A204.1 (cell line): Measurements from ENCODE around the gene SDC3.

Source experiments
- FAIRE-seq: peaks from 2 replicates; lab custom pipeline; 2012; peaks lifted over from hg19 to GRCh38; lab: Jason Lieb, UNC

The SDC3 gene

DNA sequence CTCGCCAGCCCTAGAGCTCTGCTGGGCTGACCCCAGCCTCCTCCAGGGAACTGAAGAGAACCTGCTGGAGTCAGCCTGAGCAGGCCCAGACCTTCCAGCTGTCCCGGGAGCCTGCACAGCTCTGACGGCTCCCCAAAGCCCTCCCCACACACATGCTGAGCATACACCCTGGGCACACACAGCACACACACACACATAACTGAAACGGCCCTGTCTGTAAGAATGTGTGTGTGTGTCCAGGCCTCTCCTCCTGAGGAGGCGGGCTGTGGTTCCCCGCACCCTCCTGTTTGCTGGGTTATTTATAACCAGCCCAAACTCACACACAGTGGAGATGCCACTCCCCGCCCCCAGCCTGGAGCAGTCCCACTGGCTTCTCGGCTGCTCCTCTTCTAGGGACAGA is 20.2 kb downstream of the SDC3 start:
- FAIRE-seq = no peak

DNA sequence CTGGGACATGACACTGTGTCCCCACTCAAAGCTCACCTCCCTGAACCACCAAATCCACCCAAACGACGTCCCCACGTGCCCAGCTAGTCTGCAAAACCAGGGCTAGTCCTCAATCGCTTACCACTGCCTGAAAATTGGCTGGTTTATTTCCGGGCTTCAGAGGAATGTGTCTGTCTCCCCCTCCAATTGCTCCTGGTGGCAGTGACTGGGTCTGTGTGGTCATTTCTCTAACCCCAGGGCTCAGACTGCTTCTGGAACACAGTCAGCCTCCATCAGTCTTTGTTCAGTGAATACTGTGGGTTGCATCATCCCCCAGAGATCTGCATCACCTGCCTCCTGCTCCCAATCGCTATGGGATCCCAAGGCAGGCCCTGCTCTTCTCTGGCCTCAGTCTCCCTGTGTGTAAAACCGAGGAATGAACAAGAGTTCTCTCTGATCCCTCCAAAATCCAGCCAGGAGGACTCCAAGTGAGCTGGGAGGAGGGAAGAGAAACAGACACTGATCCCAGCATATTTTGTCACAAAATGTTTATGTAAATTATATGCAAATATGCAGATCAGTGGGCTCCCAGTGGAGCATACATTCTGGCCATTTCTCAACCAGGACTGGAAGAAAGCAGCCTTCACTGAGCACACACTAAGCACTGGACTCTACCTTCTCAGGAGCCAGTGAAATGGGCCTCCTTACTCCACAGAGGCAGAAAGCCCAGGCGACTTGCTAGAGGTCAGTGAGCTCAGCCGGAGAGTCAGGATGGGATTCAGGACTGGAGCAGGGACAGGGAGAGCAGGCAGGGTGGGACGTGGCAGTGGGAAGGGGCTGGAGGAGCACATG is 20.9 kb downstream of the SDC3 start:
- no peak for FAIRE-seq

DNA sequence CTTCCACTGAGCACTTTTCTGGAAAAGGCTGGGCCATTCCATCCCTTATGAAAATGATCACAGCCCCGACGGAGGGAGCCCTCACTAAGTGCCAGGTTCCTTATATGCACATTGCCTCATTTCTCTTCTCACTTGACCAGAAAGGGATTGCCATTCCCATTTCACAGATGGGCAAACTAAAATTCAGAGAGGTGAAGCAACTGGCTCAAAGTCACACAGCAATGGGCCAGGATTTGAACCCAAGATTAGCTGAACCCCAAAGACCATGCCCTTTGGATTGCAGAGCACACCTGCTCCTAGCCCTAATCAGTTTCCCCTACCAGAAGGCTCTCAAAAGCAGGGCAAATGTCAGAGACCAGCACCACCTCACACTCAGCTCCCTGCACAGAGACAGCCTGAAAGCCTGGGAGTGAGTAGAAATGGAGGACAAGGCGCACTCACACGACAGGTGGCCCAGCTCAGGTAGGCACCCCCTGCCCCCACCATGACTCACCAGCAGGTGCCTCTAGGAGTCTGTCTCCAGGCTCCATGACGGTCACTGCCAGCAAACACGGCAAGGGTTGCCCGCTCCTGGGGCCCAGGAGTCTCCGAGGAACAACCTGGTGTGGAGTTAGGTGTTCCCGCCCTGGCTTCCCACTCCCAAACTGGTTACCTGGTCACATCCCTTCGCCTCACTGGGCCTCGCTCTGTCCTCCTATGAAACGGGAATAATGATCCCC is 21.7 kb downstream of the SDC3 start:
- FAIRE-seq = no peak

DNA sequence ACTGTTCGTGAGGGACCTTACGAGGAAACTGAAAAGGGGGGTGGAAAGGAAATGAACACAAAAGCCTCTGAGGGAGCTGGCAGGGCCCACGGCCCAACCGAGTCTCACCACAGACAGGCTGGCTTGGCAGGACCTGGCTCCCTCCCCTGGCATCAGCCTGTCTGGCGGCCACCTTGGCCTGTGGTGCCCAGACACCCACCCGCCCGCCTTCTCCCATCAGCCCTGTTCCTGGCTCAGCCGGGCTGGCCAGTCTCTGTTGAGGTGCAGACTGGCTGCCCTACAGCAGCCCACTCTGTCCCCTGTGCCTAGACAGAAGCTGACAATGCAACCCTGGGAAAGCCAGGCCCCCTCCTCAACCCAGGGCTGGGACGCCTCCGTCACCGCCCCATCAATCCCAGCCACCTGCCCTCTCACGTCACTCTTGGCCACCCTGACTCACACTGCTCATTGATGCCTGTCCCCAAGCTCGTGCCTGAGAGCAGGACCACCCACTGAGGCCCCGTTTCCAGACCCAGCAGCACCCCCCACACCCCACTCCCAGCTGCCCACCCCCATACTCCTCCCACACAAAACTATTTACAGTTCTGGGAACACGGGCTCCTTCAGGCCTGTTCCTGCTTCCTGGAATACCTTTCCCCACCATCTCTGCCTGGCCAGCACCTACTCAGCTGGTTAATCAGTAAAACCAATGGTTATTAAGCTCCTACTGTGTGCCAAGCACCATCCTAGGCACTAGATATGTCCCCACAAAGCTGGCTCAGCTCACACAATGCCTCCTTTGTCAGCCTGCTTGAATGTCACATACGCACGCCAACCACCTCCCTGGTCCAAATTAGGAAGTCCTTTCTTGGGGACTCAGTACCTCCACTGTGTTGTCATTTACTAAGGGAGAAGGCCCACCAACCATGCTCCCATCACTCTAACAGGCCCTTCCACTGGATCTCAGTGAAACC is 22.7 kb downstream of the SDC3 start:
- no peak for FAIRE-seq

DNA sequence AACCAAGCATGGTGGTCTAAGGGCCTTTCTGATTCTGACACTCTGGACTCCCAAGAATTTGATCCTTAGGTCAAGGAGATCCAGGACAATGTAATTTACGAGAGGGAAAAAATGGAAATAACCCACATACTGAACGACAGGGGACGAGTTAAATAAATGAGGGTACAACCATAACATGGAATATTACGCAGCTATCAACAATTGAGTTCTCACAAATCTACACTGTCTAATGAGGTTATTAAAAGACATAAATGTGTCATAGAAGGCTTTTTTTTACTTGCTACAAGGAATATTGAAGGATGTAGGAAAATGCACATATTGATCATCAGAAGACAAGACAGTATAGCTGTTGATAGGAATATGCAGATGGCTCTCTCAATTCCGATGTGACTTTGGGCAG is 23.8 kb downstream of the SDC3 start:
- no peak for FAIRE-seq

DNA sequence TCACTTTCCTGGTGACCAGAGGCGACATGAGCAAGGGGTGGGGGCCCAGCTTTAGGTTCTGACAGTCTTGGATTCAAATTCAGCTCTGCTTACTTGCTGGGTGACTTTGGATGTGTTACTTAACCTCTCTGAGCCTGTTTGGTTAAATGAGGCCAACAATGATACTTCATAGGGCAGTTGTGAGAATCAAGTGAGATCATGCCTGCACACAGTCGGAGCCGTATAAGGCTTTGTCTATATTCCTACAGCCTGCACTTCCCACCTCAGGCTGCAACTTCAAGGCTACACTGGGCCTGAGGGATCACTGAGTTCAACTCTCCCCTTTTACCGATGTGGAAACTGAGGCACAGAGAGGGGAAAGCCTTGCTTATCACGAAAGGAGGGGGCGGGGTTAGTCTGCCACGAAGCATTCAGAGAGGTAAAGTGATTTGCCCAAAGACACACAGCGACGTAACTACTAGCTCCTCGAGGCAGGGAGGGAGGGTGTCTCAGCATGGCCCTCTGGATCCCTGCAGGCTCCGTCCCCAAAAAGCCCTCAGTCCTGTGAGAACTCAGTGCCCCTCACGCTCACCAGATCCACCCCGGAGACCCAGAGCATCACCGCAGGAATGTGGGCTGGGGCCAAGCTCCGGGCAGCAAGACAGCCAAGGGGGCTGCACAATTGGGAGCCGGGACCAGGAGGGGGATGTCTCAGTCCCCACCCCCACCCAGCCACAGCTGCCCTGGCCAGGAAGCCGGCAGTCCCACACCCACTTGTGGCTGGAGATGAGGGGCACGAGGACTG is 25.0 kb downstream of the SDC3 start:
- FAIRE-seq = no peak

DNA sequence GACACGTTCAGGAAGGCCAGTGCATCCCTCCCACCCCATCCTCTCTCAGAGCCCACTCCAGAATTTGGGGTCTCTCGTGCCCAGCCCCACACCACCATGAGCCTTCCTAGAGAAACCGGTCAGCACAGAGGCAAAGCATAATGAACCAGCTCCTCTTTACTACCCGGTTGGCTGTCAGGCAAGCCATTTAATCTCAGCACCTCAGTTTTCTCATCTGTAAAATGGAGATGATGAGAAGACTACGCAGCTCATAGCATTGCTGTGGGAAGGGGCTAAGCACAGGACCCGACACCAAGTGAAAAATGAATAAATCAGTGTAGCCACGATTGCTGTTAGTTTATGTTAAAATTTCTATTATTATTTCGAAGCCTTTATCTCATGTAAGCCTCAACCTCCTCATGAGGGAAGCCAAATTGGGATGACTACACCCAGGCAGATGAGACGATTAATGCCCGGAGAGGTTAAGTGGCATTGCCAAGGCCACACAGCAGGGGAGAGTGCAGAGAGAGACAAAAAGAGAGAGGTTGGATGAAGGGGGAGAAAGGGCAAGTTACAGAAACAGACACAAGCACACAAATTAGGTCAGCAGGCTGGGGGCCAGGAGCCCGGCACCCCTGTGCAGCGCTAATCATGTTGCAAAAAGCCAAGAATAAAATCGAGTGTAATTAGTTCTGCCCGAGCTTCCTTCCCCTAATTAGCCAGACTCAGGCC is 25.7 kb downstream of the SDC3 start:
- FAIRE-seq = no peak

GRCh38 chr1:30881319-30882181 is 27.0 kb downstream of the SDC3 start:
- FAIRE-seq = no peak

- FAIRE-seq = no peak
Measured at GRCh38 chr1:30880678-30881318, 27.8 kb downstream of the SDC3 start.

GRCh38 chr1:30879940-30880677 is 28.4 kb downstream of the SDC3 start:
- no peak for FAIRE-seq

DNA sequence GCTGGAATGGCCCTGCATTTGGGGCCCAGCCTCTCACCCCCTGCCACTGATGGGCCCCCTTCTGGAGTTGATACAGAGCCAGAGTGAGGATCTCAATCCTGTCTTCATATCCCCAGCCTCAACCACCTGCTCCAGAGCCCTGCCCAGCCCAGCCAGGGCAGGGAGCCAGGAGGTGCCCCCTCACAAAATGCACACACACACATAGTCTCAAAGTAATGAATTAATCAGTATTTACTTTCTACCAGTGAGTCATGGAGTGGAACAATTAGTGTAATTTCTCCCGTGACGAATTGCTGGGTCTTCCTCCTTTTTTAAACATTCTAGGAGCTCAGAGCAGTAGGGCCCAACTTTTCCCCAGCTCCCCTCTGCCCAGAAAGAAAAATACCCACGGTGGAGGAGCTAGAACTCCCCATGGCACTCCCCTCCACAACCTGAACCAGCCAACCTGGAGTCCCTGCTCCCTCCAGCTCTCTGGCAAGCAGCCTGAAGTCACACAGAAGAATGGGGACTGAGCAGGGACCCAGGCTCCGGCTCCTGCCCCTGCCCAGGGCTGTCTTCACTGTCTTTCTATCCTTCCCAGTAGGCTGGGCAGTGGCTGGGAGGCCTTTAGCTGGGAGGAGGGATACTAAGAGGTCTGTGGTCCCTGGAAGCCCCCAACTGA is 29.3 kb downstream of the SDC3 start:
- FAIRE-seq = no peak

DNA sequence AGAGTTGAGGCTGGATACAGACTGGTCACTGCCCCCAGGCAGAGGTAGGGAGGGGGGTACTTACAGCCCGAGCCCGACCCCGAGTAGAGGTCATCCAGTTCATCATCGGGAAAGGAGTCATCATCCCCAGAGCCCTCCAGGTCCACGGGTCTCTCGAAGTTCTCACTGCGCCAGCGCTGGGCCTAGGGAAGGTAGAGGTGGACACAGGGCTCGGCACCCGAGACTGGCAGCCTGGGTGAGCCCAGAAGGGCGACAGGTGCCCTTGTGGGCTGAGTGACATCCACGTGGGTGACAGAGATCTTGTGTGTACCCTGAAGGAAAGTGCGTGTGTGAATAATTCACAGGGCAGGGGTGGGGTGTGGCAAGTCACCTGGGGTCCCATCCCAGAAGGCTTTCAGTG is 30.0 kb downstream of the SDC3 start:
- FAIRE-seq = no peak

DNA sequence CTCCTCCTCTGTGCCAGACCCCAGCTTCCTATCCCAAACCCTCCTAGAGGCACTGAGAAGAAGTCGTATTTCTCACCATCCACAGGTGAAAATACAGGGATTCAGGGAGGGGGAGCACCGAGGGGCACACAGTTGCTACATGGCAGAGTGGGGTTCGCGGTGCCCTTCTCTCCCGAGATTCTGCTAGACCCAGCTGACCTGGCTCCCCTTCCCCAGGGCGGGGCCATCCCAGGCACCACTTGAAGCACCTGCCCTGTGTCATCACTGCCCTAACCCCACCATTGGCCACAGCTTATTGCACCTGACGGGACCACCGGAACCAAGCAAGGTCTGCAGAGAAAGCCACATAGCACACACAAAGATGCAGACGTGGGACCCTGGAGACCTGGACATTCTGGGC is 30.5 kb downstream of the SDC3 start:
- no peak for FAIRE-seq

DNA sequence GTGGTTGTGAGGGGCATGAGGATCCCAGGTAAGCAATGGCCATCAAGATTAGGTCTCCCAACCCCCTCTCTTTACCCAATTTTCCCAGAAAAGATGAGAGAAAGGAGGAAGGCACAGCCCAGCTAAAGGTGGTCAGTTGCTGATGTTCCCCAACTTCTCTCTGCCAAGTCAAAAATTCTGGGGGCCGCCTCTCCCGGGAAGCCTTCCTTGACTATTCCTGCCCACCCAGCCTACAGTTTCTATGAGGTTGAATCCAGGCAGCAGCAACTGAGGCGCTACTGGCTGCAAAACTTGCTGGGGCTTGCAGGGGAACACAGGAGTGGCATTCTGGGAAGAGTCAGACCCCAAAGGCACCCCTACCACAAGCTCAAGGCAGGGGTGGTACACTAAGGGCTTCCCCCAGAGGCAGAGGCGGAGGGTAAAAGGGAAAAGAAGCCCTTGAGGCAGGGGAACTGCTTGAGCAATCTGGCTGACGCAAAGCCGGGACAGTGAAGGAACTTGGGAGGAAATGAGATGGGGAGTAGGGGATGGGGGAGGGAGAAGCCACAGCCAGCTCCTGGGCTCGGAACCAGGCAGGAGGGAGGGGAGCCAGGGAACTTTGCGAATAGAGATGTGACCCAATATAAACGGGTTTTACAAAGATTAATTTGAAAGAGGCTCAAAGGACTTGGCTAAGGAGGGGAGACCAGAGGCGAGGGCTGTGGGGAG is 31.2 kb downstream of the SDC3 start:
- FAIRE-seq = no peak

- FAIRE-seq = no peak
Measured at GRCh38 chr1:30876451-30877204, 31.9 kb downstream of the SDC3 start.

DNA sequence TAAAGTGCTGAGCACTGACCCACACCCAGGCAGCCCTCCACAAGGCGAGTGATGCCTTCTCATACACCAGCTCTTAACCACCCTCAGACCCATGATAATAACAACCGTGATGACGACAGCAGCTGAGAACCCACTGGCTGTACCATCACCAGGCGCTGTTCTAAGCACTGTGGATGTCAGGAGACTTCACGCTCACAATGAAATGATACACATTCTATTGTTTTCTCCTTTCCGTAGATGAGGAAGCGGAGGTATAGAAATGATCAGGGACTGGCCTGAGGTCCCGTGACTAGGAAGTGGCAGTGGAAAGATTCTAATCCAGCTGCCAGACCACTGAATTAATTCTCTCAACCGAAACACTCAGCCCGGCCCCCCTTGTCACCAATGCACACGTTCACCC is 32.6 kb downstream of the SDC3 start:
- FAIRE-seq = no peak

- FAIRE-seq = no peak
Measured at GRCh38 chr1:30875197-30875596, 33.4 kb downstream of the SDC3 start.
